OCI-M1 (cell line): ENCODE results near the gene PPP1R3G.

ENCODE experiments used
- DNase-seq: peaks from one replicate; lab custom pipeline; 2025; lab: John Stamatoyannopoulos, UW

The PPP1R3G gene

DNA sequence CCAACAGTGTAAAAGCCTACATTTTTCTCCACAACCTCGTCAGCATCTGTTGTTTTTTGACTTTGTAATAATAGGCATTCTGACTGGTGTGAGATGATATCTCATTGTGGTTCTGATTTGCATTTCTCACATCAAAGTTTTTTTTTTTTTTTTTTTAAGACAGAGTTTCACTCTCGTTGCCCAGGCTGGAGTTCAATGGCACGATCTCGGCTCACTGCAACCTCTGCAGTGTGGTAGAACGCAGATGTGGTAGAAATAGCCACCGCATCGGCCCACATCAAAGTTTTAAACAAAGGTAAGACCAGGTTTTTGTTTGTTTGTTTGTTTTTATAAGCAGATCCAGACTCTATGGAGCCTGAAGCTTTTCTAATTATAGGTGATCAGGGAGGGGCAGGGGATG, 12.7 kb upstream of the PPP1R3G start:
- no peak for DNase-seq

DNA sequence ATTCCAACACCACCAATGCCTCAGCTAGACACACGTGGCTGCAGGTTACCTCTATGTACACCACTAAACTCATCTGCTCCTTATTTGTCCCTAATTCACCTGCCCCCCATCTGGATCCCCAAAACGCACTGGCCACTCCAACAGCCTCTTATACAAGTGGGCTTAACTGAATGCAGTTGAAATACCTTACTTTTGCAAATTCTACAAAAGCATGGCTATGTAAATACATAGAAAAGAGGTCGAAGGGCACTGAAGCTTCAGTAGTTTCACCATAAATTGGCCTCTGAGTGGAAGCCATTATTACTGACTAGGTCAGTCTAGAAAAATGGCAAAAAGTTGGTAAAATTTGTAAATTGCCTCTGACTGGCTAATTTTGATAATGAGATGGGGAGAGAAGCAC, 11.1 kb upstream of the PPP1R3G start:
- no peak for DNase-seq

DNA sequence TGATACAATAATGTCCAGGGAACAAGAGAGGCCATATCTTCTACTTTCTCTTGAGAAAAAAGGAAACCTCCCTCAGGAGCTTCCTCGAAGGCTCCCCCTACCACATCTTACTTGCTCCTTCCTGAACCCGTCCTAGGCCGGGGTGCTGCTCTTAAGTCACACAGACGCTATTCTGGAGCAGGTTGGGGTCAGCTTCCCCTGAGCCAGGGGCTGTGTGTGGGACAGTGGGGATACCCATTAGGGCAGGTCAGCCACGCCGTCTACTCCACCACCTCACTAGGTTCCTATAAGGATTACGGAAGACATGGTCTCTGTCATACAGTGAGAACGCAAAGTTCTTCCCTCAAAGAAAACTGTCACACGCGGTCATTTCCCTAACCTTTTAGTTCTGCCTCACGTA, 8.2 kb upstream of the PPP1R3G start:
- no peak for DNase-seq

DNA sequence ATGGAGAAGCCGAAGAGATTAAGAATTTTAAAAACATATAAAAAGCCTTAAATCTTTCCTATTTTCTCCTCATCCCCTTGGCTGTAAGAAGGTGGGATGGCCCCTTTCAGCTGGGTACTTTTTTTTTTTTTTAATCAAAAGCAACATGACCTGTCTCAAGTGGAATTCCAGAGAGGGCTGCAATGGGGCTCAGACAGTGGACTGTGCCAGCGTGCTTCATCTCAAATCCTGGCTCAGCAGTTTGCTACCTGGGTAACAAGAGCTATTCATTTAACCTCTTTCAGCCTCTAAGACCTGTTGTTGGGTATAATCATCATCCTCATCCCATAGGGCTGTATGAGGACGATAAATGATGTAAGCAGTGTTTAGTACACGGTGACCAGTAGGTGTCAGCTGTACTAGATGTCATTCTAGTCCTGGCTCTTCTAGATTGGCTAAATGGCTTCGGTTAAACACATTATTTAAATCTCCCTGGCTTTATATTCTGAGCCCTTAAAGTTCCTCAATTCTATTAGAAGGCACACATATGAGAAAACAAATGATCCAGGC, 6.9 kb upstream of the PPP1R3G start:
- peak; percentile 61 for DNase-seq

DNA sequence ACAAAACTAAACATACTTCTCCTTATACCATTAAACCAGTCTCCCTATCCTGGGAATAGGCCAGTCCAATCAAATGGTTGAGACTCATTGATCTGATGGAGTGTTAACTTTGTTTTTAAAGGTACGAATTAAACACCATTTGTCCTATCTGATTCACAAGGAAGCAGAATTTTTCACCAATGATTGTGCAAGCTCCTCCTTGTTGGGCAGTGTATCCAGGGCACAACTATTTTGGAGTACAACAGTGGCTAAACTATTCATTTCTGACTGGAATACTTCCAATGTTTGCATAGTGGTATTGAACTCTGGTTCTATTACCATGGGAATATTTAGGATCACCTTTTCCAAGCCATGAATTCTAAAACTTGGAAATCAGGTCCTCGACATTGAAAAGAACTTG, 5.4 kb upstream of the PPP1R3G start:
- no peak for DNase-seq

DNA sequence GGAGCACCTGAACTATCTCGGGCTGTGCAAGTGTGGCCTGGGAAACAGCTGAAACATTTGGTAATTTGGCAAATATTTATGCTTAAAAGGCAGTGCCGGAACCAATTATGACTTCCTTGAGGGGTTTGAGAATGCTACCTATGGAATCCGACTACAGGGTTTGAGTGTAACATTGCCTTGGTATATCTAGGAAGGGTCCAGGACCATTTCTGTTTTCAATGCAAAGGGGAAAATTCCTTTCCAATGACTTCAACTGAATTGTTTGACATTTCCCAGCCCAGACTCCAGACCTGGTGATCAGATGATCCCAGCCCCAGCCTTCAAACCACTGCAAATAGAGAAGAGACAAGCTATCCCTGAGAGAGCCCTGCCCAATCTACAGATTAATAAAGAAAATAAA, 4.6 kb upstream of the PPP1R3G start:
- DNase-seq, result no peak

DNA sequence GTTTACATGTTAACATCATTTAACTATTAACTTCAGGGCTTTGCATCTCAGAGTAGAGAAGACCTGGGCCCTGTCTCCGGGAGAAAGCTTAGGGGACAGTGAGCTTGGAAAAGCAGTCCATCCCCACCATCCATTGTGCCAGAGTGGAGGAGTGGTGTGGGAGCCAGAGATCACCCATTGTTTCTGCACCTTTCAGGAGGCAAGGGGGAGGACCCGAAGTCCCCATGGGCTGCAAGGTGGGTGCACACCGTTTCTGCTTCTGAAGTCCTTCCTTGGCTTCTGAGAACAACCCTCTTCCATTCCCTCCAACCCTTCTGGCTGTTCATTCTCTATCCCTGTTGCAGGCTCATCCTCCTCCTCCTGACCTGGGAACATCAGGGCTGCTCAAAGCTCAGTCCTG, 4.0 kb upstream of the PPP1R3G start:
- no peak for DNase-seq

DNA sequence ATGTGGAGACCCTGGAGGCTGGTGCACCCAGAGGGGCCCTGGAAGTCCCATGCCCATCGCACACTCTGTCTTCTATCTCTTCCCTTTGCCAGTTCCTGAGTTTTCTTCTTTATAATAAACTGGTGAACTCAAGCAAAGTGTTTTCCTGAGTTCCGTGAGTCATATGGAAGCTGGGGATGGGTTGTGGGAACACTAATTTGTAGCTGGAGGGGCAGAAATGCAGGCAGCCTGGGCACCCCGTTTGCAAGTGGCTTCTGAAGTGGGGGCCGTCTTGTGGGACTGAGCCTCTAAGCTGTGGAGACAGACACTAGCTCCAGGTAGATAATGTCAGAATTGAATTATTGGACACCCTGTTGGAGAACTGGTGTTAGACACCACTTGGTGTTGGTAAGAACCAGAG, 3.2 kb upstream of the PPP1R3G start:
- no peak for DNase-seq

DNA sequence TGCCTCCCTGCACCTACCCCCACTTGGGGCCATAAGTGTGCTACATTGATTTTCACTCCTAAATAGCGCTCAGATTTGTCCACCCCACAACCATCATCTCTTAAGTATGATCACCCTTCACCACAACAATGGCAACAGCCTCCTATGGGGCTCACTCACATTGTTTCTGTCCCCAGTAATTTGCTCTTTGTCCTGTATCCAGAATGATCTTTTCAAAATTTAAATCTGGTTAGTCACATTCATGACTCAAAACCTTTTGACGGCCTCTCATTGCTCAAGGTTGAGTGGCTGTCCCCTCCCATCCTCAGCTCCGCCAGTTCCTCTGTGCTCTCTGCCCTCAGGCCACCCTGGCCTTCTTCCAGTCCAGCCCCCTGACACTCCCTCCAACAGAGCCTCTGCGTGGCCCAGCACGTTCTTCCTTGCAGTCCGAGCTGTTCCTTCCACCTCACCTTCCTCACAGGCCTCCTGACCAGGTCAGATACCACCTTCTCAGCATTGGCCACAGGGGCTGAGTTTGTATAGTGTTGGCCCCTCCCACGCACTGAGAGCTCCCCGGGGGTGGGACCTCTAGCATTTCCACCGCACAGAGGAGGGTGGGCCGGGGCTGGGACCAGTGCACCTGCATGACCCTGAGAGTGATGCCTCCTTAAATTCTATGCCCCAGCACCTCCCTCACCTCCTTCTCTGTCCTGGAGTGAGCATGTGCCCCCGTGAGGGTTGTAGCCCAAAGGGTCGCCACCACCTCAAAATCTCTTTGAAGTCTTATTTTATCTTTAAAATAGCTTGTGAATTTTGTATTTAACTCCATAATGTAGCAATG, 2.4 kb upstream of the PPP1R3G start:
- no peak for DNase-seq

DNA sequence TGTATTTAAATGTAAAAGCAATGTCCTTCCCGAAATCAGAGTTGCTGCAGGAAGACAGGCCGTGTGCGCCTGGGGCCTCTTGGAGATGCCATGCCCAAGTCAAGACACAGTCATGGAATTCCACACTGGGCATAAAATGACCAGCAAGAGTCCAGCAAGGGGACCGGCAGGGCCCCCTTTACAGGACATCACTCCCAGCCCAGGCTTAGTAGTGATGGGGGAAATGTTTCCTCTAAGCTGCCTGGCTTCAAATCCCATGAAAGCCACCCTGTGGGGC, 1.9 kb upstream of the PPP1R3G start:
- no peak for DNase-seq

DNA sequence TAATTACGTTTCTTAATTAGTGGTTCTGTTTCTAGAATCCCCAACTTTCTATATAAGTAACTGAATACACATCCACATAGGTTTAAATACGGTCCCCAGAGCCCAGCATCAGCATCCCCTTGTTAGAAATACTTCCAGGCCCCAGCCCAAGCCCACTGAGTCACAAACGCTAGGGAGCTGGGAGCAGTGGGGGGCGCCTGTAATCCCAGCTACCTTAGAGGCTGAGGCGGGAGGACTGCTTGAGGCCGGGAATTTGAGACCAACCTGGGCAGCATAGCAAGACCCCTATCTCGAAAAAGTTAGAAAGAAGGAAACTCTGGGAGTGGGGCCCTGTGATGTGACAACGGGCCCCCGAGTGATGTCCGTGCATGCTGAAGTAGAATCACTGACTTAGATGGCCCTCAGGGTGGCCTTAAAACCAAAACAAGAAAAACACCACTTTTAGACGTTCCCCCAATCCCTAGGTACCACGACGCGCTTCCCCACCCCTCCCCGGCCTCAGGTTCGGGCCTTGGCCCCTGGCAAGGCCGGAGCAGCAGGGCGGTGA, 1.3 kb upstream of the PPP1R3G start:
- no peak for DNase-seq

DNA sequence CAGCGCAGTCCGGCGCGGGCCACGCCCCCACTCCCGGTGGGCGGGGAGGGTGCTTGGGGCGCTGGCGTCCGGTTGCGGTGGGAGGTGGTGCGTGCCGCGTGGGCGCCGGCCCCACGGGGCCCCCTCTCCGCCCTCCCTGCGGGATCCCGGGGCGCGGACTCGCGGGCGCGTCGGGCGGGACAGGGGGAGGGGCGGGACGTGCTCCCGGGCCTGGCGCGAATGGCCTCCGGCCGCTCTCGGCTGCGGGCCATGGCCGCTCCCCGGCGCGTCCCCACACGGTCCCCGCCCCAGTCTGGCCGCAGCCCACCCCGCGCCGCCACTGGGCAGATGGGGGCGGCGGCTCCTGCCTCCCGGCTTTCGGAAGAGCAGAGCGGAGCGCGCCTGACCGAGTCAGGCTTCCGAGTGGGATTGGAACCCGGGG, 771 bp upstream of the PPP1R3G start:
- DNase-seq, result no peak

DNA sequence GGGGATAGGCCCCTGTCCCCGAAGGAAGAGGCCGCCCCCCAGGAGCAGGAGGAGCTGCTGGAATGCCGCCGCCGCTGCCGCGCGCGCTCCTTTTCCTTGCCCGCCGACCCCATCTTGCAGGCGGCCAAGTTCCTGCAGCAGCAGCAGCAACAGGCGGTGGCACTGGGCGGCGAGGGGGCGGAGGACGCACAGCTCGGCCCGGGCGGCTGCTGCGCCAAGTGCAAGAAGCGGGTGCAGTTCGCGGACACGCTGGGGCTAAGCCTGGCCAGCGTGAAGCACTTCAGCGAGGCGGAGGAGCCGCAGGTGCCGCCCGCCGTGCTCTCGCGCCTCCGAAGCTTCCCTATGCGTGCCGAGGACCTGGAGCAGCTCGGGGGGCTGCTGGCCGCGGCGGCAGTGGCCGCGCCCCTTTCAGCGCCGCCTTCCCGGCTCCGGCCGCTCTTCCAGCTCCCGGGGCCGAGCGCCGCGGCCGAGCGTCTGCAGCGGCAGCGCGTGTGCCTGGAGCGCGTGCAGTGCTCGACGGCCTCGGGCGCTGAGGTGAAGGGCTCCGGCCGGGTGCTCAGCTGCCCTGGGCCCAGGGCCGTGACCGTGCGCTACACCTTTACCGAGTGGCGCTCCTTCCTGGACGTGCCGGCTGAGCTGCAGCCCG, 630 bp downstream of the PPP1R3G start:
- DNase-seq, result no peak

DNA sequence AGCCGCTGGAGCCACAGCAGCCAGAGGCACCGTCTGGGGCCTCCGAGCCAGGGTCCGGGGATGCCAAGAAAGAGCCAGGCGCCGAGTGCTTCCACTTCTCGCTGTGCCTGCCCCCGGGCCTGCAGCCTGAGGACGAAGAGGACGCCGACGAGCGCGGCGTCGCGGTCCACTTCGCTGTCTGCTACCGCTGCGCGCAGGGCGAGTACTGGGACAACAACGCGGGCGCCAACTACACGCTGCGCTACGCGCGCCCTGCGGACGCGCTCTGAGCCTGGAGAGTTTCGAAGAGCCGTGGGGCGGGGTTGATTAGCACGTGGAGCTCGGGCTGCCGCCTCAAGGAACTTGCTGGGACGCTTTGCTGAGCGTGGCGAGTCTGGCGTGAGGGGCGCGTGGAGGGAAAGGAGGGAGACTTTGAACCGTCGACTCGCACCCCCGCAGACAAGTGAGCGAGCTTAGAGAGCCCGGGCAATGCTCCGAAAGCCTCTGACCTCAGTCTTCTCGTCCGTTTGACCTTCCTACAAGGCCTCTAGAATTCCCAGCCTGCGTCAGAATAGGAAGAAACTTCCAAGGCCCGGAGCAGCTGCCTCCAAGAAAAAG, 1.3 kb downstream of the PPP1R3G start:
- no peak for DNase-seq

DNA sequence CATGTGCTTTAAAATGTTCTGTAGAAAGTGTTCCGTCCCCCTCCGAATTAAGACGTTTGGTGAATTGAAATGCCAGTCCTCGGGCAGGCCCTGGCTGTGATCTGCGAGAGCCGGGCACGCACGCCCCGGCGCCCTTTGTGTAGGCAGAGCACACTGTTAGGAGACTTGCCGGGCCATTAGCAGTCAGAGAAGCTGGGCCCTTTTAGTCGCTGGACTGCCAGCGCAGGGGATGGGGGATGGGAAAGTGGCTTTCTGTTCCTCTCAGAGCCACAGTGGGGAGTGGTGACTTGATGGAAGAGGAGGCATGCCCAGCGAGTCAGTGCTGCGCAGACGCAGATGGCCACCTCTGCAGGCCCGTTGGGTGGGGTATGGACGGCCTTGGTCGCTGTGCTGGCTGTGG, 2.2 kb downstream of the PPP1R3G start:
- no peak for DNase-seq

DNA sequence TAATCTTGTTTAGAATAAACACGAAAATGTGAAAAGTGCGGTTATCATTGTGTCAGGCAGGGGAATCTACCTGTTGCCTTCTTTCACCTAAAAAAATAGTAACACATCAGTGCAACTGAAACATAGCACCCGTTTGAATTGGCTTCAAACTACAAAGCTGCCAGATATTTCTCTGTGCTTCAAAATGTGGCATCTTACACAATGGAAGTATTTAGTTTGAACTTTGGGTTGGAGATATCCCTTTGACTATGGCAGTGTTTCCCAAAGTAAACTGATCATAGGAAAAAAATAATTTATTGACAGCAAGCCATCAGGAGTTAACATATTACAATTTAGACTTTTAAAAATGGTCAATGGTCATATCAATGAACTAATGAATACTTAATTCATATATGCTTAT, 3.6 kb downstream of the PPP1R3G start:
- DNase-seq, result no peak

DNA sequence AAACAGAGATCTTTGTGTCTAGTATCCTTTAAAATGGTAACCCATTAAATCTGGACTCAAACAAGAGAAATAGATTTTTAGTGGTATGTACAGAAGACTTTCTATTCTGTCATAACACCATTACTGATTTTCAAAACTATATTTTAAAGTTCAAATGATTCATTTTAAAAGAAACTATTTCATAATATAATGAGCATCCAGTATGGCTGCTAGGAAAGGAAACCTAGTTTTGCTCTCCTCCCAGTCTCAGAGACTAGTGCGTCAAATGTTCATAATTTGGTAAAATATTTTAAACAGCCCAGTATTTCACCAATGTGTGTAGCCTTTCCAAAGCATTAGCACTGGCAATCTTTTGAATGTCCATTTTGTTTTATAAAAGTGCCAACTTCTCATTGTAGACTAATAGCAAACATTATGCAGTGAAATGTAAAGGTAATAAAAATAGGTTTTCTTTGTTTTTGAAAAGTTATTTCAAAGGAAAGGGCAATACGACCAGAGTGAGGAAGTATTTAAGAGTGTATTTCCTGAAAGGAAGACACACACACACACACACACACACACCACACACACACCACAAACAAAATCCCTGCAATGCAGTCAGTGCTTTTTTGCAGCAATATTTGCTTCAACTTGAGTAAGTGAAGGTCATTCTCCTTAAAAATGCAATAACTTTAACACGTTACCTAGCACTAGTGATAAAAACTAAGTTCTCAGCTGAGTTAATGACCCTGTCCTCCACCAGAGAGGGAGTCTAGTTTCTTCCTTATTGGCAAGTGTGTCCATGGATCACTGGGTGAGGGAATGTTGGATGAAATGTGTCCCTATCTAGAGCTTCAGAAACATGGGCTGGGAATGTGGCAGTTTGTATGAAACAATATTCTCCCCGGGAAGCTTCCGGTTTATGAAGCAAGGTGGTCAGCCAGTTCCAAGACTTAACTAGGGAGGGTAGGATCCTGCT, 4.6 kb downstream of the PPP1R3G start:
- DNase-seq, result no peak

DNA sequence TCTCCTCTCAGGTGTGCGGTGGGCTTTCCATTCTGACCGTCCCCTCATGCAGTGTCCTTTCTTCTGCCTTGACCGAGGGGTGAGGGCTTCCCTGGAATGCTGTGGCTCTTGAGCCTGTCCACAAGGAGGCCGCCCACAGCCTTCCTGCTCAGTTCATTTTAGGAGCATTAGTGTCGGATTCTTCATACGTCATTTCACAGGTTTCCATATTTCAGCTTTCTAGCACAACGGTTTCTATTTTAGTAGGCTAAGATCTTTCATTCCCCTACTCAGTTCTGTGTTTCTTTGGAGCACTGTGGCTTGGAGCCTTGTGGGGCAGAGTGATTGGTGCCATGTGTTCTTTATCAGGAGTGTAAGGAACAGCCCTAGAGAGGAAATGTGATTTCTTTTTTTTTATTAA, 5.5 kb downstream of the PPP1R3G start:
- no peak for DNase-seq

DNA sequence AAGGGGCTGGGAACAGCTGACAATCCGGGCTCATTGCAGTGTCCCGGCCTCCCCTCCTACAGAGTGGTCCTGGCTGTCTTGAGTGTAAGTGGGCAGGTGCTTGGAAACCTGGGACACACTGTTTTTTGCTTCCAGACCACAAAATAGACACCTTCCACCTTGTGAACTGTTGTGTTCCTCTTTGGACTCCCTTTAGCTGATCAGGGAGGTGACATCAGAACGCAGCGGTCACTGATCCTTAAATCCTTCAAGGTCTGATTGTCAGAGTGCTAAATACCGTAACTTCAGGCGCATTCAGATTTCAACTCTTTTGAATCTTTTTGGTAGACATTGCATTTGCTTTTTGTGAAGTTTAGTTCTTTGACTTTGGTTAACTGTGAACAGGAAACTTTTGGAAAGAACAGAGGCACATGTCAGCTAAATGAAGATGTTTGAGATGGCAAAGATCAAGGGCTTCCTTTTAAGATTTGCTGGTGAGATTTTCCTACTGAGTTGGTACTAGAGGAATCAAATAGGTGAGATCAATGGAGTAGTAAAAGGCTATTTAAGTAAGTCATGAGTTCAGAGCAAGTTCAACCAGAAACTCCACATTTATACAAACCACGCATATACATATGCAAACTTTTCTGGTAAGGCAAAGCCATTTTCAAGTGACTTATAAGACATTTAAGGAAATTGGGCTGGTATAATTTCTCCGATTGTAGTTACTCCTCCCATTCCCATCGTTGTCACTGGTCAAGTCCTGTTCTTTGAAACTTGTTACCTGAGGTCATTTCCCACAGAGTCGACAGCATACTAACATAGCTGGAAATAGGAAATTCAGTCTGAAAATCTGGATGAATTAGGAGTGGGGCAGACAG, 6.3 kb downstream of the PPP1R3G start:
- no peak for DNase-seq

DNA sequence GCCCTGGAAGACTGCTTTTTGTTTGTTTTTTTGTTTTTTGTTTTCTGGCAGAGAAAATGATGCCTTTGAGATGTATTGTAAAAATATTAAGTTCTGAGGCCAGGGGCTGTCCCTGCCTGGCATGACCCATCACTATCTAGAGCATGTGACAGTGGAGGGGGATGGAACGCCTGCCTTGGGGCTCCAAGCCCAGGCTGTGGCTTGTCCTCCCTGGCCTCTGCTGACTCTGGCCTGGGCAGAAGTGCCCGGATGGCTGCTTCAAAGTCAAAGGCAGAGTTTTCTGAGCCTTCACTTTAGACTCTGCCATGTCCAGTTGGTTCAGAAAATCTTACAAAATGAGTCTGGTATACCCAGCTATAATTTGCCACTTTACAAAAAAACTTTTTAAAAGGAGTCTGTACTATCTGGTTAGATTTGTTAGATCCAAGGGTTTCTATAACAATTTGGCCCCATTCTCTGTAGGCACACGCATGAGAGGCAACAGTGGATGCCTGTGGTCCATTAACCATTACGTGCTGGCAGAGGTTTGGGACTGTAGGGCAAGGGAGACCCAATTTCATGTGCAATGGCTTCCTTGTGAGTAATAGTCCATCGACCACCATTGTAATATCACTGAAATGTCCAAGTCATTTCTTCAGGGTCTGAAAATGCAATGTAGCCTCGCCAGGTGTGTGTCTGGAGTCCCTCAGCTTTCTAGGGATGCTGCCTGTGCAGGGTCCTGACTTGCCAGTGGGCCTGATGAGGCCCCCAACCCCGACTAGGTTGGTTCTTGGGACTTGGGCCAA, 8.3 kb downstream of the PPP1R3G start:
- peak; percentile 20 for DNase-seq
